HEK293T (cell line): ENCODE results near the gene TRMT2A.

Experiments
- CTCF ChIA-PET: fragments of 350-600 bp; formaldehyde crosslinking; extraction: SDS; loops from one replicate; lab custom pipeline; 2021; ENCODE audit warnings: antibody characterized with exemption, inconsistent platforms; lab: Yijun Ruan, JAX
- POLR2A ChIA-PET: fragments of 350-600 bp; formaldehyde crosslinking; extraction: SDS; loops from one replicate; lab custom pipeline; 2020; ENCODE audit warnings: antibody characterized with exemption, inconsistent platforms; lab: Yijun Ruan, JAX
- DNase-seq: peaks from one replicate; pipeline ENCODE4 v3.0.0; 2012; ENCODE audit warnings: mixed read lengths; ENCODE audit errors: extremely low spot score
- ARNT ChIP-seq: fragments of 450-650 bp; IDR thresholded peaks from 2 replicates; pipeline ENCODE4 v1.6.1; 2017; ENCODE audit warnings: mild to moderate bottlenecking
- BHLHE40 ChIP-seq: fragments of 450-650 bp; IDR thresholded peaks from 2 replicates; pipeline ENCODE4 v1.6.1; 2016; ENCODE audit warnings: mild to moderate bottlenecking, moderate library complexity, borderline replicate concordance
- CTBP1 ChIP-seq: fragments of 450-650 bp; IDR thresholded peaks from 2 replicates; pipeline ENCODE4 v1.6.1; 2016; ENCODE audit warnings: borderline replicate concordance
- ELF4 ChIP-seq: fragments of 450-650 bp; IDR thresholded peaks from 2 replicates; pipeline ENCODE4 v1.6.1; 2017; ENCODE audit warnings: antibody characterized with exemption
- FOXA1 ChIP-seq: fragments of 450-650 bp; IDR thresholded peaks from 2 replicates; pipeline ENCODE4 v1.6.1; 2016; ENCODE audit warnings: mild to moderate bottlenecking
- FOXK2 ChIP-seq: fragments of 450-650 bp; IDR thresholded peaks from 2 replicates; pipeline ENCODE4 v1.6.1; 2016; ENCODE audit warnings: mild to moderate bottlenecking
- FOXM1 ChIP-seq: fragments of 450-650 bp; IDR thresholded peaks from 2 replicates; pipeline ENCODE4 v1.6.1; 2017; ENCODE audit warnings: mild to moderate bottlenecking, borderline replicate concordance
- HDGF ChIP-seq: fragments of 450-650 bp; IDR thresholded peaks from 2 replicates; pipeline ENCODE4 v1.6.1; 2017; ENCODE audit warnings: antibody characterized with exemption, borderline replicate concordance
- L3MBTL2 ChIP-seq: fragments of 450-650 bp; conservative IDR thresholded peaks from 2 replicates; pipeline ENCODE4 v1.6.1; 2016; ENCODE audit warnings: mild to moderate bottlenecking
- LEF1 ChIP-seq: fragments of 450-650 bp; IDR thresholded peaks from 2 replicates; pipeline ENCODE4 v1.6.1; 2017; ENCODE audit warnings: mild to moderate bottlenecking, borderline replicate concordance
- NFRKB ChIP-seq: fragments of 450-650 bp; IDR thresholded peaks from 2 replicates; pipeline ENCODE4 v1.6.1; 2016; ENCODE audit warnings: mild to moderate bottlenecking, moderate library complexity
- SP1 ChIP-seq: fragments of 450-650 bp; IDR thresholded peaks from 2 replicates; pipeline ENCODE4 v1.6.1; 2017
- SUZ12 ChIP-seq: fragments of 450-650 bp; IDR thresholded peaks from 2 replicates; pipeline ENCODE4 v1.6.1; 2016; ENCODE audit warnings: mild to moderate bottlenecking
- TARDBP ChIP-seq: fragments of 450-650 bp; IDR thresholded peaks from 2 replicates; pipeline ENCODE4 v1.6.1; 2016
- ZNF384 ChIP-seq: fragments of 450-650 bp; IDR thresholded peaks from 2 replicates; pipeline ENCODE4 v1.6.1; 2016
- TF ChIP-seq, protein P1 (sequence below): fragments of 450-650 bp; IDR thresholded peaks from 2 replicates; pipeline ENCODE4 v1.6.1; 2016

The TRMT2A gene

DNA sequence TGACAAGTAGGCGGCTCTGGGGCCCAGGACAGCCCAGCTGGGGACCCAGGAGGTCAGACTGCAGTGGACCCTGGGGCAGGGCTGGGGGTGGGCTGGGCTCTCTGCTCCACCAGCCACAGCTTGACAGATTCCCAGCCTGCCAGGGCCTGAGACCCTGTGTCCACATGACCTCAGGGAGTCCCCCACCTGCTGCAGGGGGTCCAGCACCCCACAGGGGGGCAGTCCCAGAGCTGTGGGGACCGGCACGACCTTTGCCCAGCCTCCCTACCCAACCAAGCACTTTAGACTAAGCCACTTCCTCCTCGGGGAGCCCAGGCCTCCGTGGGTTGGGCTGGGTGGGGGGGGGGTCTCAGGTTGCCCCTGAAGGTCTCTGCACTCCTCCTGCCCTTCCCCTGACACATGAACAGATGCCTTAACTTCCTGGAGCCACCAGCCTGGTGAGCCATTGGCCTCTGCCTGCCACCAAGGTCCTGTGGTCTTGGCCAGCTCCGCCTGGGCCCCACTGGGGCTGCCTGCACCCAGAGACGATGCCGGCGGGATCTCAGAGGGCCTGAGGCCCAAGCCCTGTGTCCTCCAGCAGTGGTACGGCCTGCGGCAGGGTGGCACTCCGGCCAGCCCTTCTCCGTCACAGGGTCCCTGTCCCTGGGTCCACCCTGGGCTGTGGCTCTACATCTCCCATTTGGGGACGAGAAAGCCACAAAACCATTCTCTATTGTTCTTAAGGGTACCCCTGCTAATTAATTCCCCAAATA, 30.4 kb upstream of the TRMT2A start:
- ChIA-PET POLR2A (no interaction called here), CTCF (interaction anchor here (0.5 kb wide), 1 partner anchor 123 kb away, joined by 3 read pairs; no protein-coding TSS in a partner anchor)
- DNase-seq, result no peak
- TF ChIP-seq, protein P1, sequence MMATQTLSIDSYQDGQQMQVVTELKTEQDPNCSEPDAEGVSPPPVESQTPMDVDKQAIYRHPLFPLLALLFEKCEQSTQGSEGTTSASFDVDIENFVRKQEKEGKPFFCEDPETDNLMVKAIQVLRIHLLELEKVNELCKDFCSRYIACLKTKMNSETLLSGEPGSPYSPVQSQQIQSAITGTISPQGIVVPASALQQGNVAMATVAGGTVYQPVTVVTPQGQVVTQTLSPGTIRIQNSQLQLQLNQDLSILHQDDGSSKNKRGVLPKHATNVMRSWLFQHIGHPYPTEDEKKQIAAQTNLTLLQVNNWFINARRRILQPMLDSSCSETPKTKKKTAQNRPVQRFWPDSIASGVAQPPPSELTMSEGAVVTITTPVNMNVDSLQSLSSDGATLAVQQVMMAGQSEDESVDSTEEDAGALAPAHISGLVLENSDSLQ, result no peak
- TF ChIP-seq ELF4 (no peak), BHLHE40 (no peak), LEF1 (no peak), FOXK2 (no peak), CTBP1 (no peak), ARNT (no peak), ZNF384 (no peak), TARDBP (no peak), FOXA1 (no peak), L3MBTL2 (no peak), HDGF (no peak), NFRKB (no peak), SP1 (no peak), FOXM1 (no peak)

DNA sequence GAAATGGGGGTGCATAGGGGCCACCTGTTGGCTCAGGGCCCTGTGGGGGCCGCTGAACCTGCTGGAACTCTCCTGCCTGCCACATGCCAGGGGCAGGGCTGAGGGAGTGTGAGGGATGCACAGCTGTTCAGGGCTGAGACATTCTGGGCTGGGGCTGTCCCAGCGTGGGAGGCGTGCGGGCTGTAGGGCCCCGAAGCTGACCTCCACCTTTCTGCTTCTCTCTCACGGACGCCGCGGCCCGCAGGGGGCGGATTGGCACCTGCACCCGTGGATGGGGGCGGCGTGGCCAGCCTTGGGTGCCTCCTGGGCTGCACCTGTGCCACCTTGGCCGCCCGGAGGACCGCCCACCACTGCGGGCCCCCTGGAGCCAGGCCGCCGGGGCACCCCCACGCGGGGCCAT, 29.8 kb upstream of the TRMT2A start:
- TF ChIP-seq L3MBTL2 (no peak), NFRKB (no peak), SP1 (no peak), FOXK2 (no peak), SUZ12 (no peak), ELF4 (no peak), FOXM1 (no peak), TARDBP (no peak), HDGF (no peak)
- TF ChIP-seq, protein P1, result no peak
- no peak for DNase-seq
- CTCF ChIA-PET, result no interaction called here
- POLR2A ChIA-PET, result no interaction called here

DNA sequence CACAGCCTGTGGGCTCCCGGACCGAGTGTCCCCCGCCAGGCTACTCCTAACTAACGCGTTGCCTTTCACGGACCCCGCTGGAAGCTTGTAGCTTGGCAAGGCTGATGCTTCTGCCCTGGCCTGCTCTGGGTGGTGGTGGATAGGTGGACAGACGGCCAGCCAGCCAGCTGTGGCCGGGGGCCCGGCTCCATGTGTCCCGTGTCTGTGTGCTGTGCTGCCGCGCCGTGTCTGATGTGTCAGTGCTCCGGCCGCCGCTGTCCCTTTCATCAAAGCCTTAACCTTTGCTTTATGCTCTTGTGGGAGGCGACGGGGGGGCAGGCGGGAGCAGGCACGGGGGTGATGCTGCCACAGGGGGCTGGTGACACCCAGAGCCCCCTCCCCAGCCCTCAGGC, 28.8 kb upstream of the TRMT2A start:
- POLR2A ChIA-PET, result no interaction called here
- DNase-seq, result no peak
- TF ChIP-seq CTBP1, result no peak
- no peak for TF ChIP-seq FOXK2
- no peak for TF ChIP-seq NFRKB
- TF ChIP-seq TARDBP, result no peak
- no peak for TF ChIP-seq FOXA1
- CTCF ChIA-PET, result no interaction called here

DNA sequence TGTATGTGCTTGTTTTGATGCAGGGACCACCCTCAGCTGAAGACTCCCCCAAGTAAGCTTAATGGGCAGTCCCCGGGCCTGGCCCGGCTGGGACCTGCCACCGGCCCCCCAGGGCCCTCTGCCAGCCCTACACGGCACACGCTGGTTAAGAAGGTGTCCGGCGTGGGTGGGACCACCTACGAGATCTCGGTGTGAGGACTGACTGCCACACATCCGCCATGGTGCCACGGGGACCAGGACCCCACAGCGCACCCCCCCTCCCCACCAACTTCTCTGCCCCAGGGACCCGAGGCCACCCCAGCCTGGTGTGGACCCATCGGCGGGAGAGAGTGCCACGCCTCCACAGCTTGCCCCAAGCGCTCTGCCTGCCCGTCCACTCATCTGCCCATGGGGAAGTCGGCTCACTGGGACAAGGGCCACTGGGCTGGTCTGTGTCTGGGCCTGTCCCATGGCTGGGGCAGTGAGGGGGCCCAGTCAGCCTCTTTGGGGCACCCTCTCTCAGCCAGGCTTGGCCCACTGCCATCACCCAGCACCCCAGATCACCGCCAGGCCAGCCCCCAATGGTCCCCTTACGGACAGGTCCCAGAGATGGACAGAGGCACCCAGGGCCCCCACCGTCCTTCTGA, 28.3 kb upstream of the TRMT2A start:
- ChIA-PET CTCF (no interaction called here), POLR2A (no interaction called here)
- no peak for TF ChIP-seq BHLHE40
- TF ChIP-seq, protein P1, result no peak
- no peak for TF ChIP-seq ELF4
- TF ChIP-seq CTBP1, result no peak
- TF ChIP-seq SUZ12, result no peak
- TF ChIP-seq ARNT, result no peak
- no peak for TF ChIP-seq FOXA1
- TF ChIP-seq FOXK2, result no peak
- TF ChIP-seq NFRKB, result no peak
- TF ChIP-seq SP1, result no peak
- no peak for TF ChIP-seq ZNF384
- no peak for TF ChIP-seq LEF1
- TF ChIP-seq HDGF, result no peak
- TF ChIP-seq L3MBTL2, result no peak
- no peak for TF ChIP-seq FOXM1
- TF ChIP-seq TARDBP, result no peak
- DNase-seq, result no peak

DNA sequence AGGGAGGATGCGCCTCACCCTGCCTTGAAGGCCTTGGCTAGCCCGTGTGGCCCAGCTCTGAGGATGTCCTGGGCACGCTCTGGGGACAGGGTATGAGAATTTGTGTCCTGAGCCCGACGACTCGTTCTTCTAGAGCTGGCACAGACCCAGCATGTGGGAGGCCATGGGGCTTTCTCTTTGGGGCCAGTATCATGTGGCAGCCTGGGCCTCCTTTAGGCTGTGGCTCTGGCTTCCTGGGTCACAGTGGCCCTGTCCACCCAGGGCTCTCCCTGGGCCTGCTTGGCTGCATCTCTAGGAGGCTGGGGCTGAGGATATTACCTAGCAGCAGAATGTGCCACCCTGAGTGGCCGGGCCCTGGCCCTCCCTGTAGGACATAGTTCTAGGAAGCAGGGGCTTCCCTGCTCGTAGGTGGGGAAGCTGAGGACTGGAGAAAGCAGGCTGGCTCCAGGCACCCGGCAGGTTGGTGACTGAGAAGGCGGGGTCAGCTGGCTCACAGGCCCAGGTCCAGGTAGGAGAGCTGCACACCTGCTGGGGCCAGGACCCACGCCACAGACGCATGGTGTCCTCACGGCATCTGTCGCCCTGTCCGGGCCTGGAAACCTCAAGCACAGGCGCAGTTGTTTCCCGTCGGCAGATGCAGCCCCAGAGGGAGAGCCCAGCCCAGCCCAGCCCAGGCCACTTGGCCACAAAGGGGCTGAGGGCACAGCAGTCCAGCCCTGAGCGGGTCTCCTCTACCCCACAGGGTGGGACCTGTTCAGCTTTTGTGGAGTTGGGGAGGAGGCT, 27.0 kb upstream of the TRMT2A start:
- TF ChIP-seq LEF1, result no peak
- TF ChIP-seq NFRKB, result no peak
- no peak for TF ChIP-seq ARNT
- TF ChIP-seq BHLHE40, result no peak
- TF ChIP-seq SUZ12, result no peak
- TF ChIP-seq TARDBP, result no peak
- TF ChIP-seq FOXM1, result no peak
- TF ChIP-seq FOXA1, result no peak
- DNase-seq, result no peak
- ChIA-PET POLR2A (no interaction called here), CTCF (no interaction called here)
